Muscle of leg (tissue), 11 donors: ENCODE measurements around the gene PLEKHA6. TPM values are rescaled to one million over a fixed set of nuclear protein-coding genes. Genes with fewer than 3 reads are reported as not detected.

Source experiments
- DNase-seq: peaks from one replicate; pipeline ENCODE4 v3.0.0; 2013
- H3K27ac ChIP-seq: one replicate; pipeline ENCODE4 v1.5.1; 2013; ENCODE audit warnings: mild to moderate bottlenecking, low read length, control low read depth
- H3K27me3 ChIP-seq: one replicate; pipeline ENCODE4 v1.6.1; 2013; ENCODE audit warnings: low read length; ENCODE audit not compliant: control insufficient read depth, insufficient read depth
- H3K36me3 ChIP-seq: one replicate; pipeline ENCODE4 v1.6.1; 2013; ENCODE audit warnings: low read length; ENCODE audit not compliant: control insufficient read depth, insufficient read depth
- H3K4me1 ChIP-seq: one replicate; pipeline ENCODE4 v1.6.1; 2013; ENCODE audit warnings: low read length; ENCODE audit not compliant: control insufficient read depth, insufficient read depth
- H3K4me3 ChIP-seq: one replicate; pipeline ENCODE4 v1.5.1; 2013; ENCODE audit warnings: low read length, control low read depth
- H3K9me3 ChIP-seq: replicated peaks from 2 replicates; pipeline ENCODE4 v1.6.1; 2013; ENCODE audit warnings: low read depth, low read length; ENCODE audit not compliant: control insufficient read depth
- WGBS: methylation state at CpG from one replicate; pipeline ENCODE4 v1.1.5; 2013; ENCODE audit warnings: missing lambda C conversion rate; ENCODE audit not compliant: insufficient coverage; 5-methylcytosine and 5-hydroxymethylcytosine counted together
- polyA plus RNA-seq, 8 donors: library from polyadenylated mRNA; unstranded; fragments of 120-200 nt; gene quantifications; one replicate each; pipeline versions ENCODE4 v1.2.1 to v1.2.3, GENCODE V29; 2013; ENCODE audit warnings: inconsistent platforms in 1 of 8, low replicate concordance in 1 of 8; ENCODE audit not compliant: insufficient read length in 8 of 8, insufficient read depth in 1 of 8
- total RNA-seq: library from RNA; stranded (reverse); fragments of 120-200 nt; gene quantifications from one replicate; pipeline ENCODE4 v1.2.4, GENCODE V29; 2013

The PLEKHA6 gene
- total and polyA plus RNA-seq, 9 donors, result 2.2 to 10.0 (median 4.8) TPM

- Histone ChIP-seq H3K9me3 (peaks cover 3% of the 10 kb centered on the region), H3K4me3 (no peak overlapping the region), H3K27ac (no peak overlapping the region), H3K36me3 (no peaks in the 10 kb centered on the region), H3K4me1 (peaks cover 4% of the 10 kb centered on the region), H3K27me3 (no peaks in the 10 kb centered on the region)
- 78% methylated on average over 3 of the region's 8 CpGs for WGBS
- DNase-seq, result no peak
Observed at GRCh38 chr1:204326771-204327300, 32.9 kb downstream of the PLEKHA6 start.

GRCh38 chr1:204325944-204326343, 33.8 kb downstream of the PLEKHA6 start:
- Histone ChIP-seq H3K27ac (no peak overlapping the region), H3K36me3 (no peaks in the 10 kb centered on the region), H3K4me3 (no peak overlapping the region), H3K27me3 (no peaks in the 10 kb centered on the region), H3K4me1 (peaks cover 2% of the 10 kb centered on the region), H3K9me3 (peaks cover 3% of the 10 kb centered on the region)
- DNase-seq, result no peak
- 83% methylated on average over 5 of the region's 5 CpGs for WGBS

- Histone ChIP-seq H3K4me1 (peaks cover 6% of the 10 kb centered on the region), H3K36me3 (no peaks in the 10 kb centered on the region), H3K27ac (no peak overlapping the region), H3K4me3 (no peak overlapping the region), H3K9me3 (no peaks in the 10 kb centered on the region), H3K27me3 (no peaks in the 10 kb centered on the region)
- DNase-seq, result no peak
- WGBS, result 36% methylated on average over 2 of the region's 2 CpGs
Observed at GRCh38 chr1:204323887-204324286, 35.8 kb downstream of the PLEKHA6 start.

GRCh38 chr1:204322339-204322868, 37.3 kb downstream of the PLEKHA6 start:
- 79% methylated on average over 8 of the region's 8 CpGs for WGBS
- H3K27me3 ChIP-seq, result no peaks in the 10 kb centered on the region
- DNase-seq, result no peak
- H3K27ac ChIP-seq, result no peak overlapping the region
- peaks cover 7% of the 10 kb centered on the region for H3K4me1 ChIP-seq
- H3K9me3 ChIP-seq, result no peaks in the 10 kb centered on the region
- H3K4me3 ChIP-seq, result no peak overlapping the region
- H3K36me3 ChIP-seq, result no peaks in the 10 kb centered on the region

GRCh38 chr1:204321665-204322064, 38.1 kb downstream of the PLEKHA6 start:
- Histone ChIP-seq H3K27me3 (no peaks in the 10 kb centered on the region), H3K4me1 (peaks cover 14% of the 10 kb centered on the region), H3K9me3 (no peaks in the 10 kb centered on the region), H3K4me3 (no peak overlapping the region), H3K36me3 (no peaks in the 10 kb centered on the region), H3K27ac (no peak overlapping the region)
- DNase-seq, result no peak
- 0% methylated on average over 1 of the region's 2 CpGs for WGBS

GRCh38 chr1:204321051-204321450, 38.7 kb downstream of the PLEKHA6 start:
- no peaks in the 10 kb centered on the region for H3K9me3 ChIP-seq
- DNase-seq, result no peak
- no peak overlapping the region for H3K27ac ChIP-seq
- no CpG with 5 or more reads among the region's 2 CpGs for WGBS
- no peaks in the 10 kb centered on the region for H3K27me3 ChIP-seq
- H3K4me1 ChIP-seq, result peaks cover 20% of the 10 kb centered on the region
- no peak overlapping the region for H3K4me3 ChIP-seq
- H3K36me3 ChIP-seq, result no peaks in the 10 kb centered on the region

- peaks cover 26% of the 10 kb centered on the region for H3K4me1 ChIP-seq
- H3K9me3 ChIP-seq, result no peaks in the 10 kb centered on the region
- H3K27ac ChIP-seq, result no peak overlapping the region
Observed at GRCh38 chr1:204320382-204320804, 39.3 kb downstream of the PLEKHA6 start.

GRCh38 chr1:204319462-204319861, 40.3 kb downstream of the PLEKHA6 start:
- 97% methylated on average over 5 of the region's 6 CpGs for WGBS
- no peak overlapping the region for H3K27ac ChIP-seq
- no peak for DNase-seq

More at GRCh38 chr1:204320382-204320804, 39.3 kb downstream of the PLEKHA6 start:
- Histone ChIP-seq H3K27me3 (no peaks in the 10 kb centered on the region), H3K36me3 (no peaks in the 10 kb centered on the region), H3K4me3 (no peak overlapping the region)
- no CpG with 5 or more reads among the region's 5 CpGs for WGBS
- DNase-seq, result no peak

GRCh38 chr1:204319027-204319426, 40.7 kb downstream of the PLEKHA6 start:
- H3K27me3 ChIP-seq, result no peaks in the 10 kb centered on the region
- WGBS, result 60% methylated on average over 3 of the region's 5 CpGs
- H3K9me3 ChIP-seq, result no peaks in the 10 kb centered on the region
- peaks cover 39% of the 10 kb centered on the region for H3K4me1 ChIP-seq
- no peak overlapping the region for H3K27ac ChIP-seq
- H3K4me3 ChIP-seq, result no peak overlapping the region
- no peak for DNase-seq
- no peaks in the 10 kb centered on the region for H3K36me3 ChIP-seq

More at GRCh38 chr1:204319462-204319861, 40.3 kb downstream of the PLEKHA6 start:
- Histone ChIP-seq H3K36me3 (no peaks in the 10 kb centered on the region), H3K9me3 (no peaks in the 10 kb centered on the region), H3K4me1 (peaks cover 36% of the 10 kb centered on the region), H3K4me3 (no peak overlapping the region), H3K27me3 (no peaks in the 10 kb centered on the region)

- Histone ChIP-seq H3K4me1 (peaks cover 45% of the 10 kb centered on the region), H3K27me3 (no peaks in the 10 kb centered on the region), H3K4me3 (no peak overlapping the region), H3K27ac (no peak overlapping the region), H3K36me3 (no peaks in the 10 kb centered on the region), H3K9me3 (no peaks in the 10 kb centered on the region)
- DNase-seq, result no peak
- 70% methylated on average over 4 of the region's 5 CpGs for WGBS
Observed at GRCh38 chr1:204318324-204318723, 41.4 kb downstream of the PLEKHA6 start.

- Histone ChIP-seq H3K27me3 (no peaks in the 10 kb centered on the region), H3K4me3 (no peak overlapping the region), H3K9me3 (no peaks in the 10 kb centered on the region), H3K4me1 (peaks cover 45% of the 10 kb centered on the region), H3K27ac (peak overlapping the region; percentile 72), H3K36me3 (no peaks in the 10 kb centered on the region)
- DNase-seq, result no peak
- WGBS, result 67% methylated on average over 4 of the region's 5 CpGs
Observed at GRCh38 chr1:204317170-204317569, 42.6 kb downstream of the PLEKHA6 start.
